Hematopoietic multipotent progenitor cell treated with erythropoietin and hydrocortisone succinate and interleukin-3 and kit ligand, for 17 days (in vitro differentiated cells): ENCODE results near the gene ATG2A.

Experiments used
- DNase-seq: peaks from one replicate; pipeline ENCODE4 v3.0.0-alpha.2; 2015; ENCODE audit warnings: low spot score

The ATG2A gene

DNA sequence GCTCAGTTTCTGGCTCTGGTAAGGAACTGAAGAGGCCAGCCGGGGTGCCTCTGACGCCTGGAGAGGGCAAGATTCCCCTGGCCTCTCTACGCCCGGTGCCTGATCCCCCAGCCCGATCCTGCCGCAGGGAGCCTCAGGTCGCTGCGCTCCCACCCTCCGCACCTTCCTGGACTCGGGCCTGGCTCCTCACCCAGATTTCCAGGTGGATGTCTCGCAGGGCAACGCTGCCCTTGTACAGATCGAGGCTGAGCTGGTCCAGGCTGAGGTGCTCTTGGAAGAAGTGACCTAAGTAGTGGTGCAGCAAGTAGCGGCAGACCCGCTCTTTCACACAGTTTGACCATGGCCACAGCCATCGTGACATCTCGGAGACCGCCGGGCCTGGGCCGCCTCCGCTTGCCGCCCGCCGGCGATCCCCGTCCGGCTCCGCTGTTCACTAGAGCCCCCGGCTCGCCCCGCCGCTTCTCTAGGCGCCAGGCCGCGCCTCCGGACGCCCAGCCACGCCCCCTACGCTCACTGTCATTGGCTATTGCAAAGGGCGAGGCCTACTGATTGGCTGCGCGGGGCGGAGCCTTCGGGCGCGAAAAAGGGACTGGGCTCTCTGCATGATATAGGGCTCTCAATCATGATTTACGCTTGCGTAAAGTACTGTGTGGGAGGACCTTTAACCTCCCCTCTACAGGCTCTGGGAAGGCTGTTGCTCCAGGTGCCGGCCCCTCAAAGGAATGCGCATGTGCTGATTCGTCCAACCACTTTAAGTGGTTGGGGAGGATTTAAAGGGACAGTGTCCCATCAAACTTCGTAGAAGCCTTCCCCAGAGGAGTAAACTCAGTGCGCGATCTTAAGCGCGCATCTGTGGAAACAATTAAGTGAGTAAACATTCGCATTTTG, at the start of gene ATG2A:
Gene ATG2A (minus strand): TSS at position 435 of the 888 bp plus-strand sequence. CDS start 74 bp downstream, at position 361.
- peak; percentile 99 for DNase-seq

DNA sequence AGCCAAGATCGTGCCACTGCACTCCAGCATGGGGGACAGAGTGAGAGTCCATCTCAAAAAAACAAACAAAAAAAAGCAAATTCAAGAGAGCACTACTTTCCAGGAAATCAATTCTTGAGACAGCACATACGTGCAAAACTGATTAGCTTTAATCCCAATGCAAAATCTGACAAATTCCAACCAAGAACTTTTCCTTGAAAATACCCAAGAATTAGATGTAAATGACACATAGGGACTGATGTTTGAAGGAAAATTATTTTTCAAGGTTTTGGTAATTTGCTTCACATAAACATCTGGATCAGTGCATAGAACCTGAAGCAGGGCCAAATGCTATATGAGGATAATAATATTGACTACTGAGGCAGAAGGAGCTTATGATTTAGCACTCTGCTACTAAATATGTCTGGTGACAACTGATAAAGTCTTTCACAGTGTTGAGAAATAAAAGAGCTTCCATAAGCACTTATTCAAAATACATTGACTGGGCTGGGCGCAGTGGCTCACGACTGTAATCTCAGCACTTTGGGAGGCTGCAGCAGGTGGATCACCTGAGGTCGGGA, 46.1 kb upstream of the ATG2A start:
- DNase-seq, result no peak

DNA sequence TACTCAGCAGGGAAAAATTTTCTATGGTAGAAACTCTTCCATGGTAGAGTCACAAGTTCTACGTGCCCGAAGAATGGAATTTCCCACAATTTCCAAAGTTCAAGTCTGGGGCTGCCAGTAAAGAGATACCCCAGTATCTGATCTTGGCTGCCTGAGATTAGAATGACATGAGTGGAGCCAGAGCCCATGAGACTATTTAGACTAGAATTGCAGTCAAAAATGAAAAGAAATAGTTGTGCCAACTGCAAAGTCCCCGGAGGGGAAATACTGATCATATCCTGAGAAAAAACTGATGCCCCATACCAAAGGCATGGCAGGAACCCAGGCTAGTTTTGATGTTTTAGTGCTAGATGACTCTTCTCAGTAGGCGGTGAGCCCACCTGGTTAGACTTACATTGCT, 43.7 kb upstream of the ATG2A start:
- DNase-seq, result no peak

GRCh38 chr11:64959498-64959897, 42.5 kb upstream of the ATG2A start:
- DNase-seq, result no peak

DNA sequence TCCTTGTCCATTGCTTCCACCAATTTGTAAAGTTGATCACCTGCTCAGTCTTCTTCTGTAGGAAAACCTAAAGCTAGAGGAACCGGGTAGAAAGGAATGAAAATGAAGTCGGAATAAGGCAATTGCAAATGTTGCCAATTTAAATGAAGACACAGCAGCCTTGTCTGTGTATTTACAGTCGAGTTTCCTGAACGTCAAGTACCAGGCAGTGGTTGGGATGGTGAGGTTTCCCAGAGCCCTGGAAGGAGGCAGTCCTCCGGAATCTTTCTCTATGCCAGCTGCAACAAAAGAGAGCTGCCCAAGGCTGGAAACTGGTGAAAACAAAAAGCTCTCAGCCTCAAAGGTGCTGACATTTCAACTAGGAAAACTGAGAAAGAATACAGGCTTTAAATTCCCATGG, 37.2 kb upstream of the ATG2A start:
- DNase-seq, result no peak

DNA sequence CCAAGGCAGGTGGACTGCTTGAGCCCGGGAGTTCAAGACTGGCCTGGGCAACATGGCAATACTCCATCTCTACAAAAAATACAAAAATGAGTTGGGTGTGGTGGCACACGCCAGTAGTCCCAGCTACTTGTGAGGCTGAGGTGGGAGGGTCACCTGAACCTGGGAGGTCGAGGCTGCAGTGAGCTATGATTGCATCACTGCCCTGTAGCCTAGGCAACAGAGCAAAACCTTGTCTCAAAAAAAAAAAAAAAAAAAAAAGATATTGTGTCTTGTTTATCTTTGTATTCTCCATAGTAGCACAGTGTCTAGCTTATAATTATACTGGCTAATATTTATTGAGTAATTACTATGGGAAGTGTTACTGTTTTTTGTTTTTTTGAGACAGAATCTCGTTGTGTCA, 34.5 kb upstream of the ATG2A start:
- DNase-seq, result no peak

DNA sequence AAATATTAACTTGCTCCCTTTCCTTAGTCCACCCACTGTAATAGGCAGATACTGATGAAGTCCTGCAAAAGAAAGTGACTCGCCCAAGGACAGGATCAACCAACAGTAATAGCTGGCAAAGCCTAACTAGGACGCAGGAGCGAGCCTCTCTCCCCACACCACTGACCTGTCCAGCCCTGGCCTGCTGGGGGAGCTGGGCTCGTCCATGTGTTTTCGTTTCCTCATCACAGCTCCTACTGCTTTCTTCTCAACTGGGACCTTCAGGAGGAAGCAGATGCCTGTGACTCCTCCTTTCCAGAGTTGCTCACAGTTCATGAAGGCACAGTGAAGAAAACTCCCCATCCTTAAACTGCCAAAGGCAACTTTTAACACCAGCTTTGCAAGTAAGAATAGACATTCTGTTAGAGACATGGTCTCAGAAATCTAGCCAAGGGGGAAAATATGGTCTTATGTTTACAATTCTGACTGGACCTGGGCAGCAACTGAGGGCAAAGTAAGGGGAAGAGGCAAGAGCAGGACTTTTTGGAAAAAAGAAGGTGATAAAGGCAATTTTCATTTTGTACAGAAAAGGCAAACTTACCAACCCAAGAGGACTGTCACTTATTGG, 30.3 kb upstream of the ATG2A start:
- DNase-seq, result no peak

DNA sequence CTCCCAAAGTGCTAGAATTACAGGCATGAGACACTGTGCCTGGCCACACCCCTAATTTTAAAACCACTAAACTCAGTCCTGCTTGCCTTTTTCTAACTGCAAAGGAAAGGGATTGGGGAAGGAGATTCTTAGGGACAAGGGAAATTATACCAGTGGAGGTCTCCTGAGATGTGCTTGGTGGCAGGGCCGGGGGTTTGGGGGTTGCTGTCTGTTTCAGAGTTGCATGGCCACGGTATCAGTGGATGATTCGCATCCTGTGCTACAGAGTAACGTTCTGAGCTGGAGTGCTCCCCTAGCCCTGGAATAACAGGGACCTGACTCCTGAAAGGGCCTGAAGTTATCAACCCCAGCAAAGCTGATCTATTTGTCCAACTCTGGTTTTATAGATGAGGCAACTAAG, 19.5 kb upstream of the ATG2A start:
- DNase-seq, result no peak

- DNase-seq, result no peak
Observed at GRCh38 chr11:64935359-64936081, 18.5 kb upstream of the ATG2A start, which contains the start of gene GPHA2. TSS of gene GPHA2 (minus strand) at chr11:64935893. CDS start at chr11:64935460, 433 bp downstream.

DNA sequence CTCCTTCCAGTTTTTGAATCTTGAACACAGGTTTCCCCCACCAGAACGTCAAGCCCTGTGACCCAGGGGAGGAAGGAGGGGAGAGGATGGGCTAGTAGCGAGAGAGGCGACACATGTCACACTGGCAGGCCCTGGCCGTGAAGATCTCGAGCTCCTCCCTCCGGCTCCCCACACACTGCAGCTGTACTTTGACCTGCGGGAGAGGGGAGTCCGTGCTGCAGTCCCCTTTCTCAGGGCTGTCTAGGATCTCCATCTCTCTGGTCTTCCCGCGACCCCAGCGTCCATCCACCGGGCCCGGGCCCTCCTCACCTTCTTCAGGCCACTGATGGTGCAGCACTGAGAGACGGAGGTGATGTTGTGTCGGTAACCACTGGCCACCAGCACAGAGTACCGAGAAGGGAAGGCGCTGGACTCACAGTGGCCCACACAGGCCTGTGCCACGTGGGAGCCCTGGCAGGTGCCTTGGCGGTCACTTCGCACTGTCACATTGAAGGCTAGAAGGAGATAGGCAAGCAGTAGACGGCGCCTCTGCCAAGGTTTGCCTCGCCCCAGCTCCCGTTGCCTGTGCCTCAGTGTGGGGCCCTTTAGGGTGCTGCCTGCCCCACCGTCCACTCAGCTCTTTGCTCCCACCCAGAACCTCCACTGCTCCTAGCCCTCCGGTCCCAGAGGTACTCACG, 17.8 kb upstream of the ATG2A start:
- no peak for DNase-seq

DNA sequence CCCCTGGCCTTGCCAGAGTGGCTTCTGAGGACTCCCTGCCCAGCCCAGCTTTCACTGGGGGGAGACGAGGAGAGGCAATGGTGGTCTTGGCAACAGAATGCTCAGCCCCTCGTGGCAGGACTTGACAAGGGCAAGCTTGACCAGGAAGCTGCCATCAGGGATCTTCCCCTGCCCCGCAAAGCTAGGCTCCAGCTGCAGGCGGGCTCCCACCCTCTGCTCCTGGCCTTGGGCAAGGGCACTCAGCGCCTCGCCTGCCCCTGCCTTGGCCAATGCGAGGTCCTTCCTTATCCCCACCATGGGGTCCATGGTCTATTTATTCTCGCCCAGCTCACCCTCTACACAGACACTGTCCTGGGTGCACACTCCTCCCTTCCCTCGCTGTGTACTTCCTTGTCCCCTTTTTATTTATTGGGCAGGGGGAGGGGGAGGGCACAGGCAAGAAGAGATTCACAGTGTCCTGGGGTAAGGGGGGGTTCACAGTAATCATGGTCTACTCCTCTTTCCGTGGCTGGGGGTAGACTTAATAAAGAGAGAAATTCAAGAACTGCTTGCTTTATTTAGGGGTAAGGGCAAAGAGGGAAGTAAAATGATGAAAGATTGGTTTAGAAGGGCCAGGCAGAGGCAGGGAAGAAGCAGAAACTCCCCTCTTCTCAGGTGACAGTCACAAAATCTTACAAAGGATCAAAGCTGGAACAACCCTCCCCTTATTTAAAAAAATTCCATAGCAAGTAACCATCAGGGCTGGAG, 17.1 kb upstream of the ATG2A start:
- DNase-seq, result no peak

GRCh38 chr11:64933213-64933934, 16.4 kb upstream of the ATG2A start:
- DNase-seq, result no peak

- DNase-seq, result no peak
Observed at GRCh38 chr11:64932324-64932723, 15.3 kb upstream of the ATG2A start.

- no peak for DNase-seq
Observed at GRCh38 chr11:64931290-64931689, 14.3 kb upstream of the ATG2A start.

DNA sequence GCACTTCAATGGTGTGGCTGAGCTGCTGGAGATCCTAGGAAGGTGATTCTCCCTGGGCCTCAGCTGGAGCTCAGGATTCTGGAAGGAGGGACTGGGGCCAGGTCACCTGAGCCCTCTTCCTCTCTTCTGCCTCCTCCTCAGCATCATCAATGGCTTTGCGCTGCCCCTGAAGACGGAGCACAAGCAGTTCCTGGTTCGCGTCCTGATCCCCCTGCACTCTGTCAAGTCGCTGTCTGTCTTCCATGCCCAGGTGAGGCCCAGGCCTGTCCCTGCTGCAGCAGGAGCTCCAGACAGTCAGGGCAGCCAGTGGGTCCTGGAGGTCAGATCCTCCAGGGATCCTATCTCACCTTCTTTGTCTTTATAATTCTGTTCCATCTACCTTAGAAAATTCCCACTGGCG, 13.3 kb upstream of the ATG2A start:
- no peak for DNase-seq

DNA sequence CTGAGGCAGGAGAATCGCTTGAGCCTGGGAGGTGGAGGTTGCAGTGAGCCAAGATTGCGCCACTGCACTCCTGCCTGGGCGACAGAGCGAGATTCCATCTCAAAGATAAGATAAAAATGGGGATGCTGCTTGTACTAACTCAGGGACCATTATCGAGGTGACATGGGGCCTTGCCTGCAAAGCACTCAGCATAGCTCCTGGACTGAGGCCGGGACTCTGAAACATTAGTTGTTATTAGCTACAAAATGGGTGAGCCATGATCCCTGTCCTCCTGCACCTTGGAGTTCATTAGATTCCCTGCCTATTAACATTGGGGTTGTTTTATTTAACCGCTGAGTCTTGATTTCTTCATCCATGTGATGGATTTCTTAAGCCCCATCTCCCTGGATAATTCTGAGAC, 12.6 kb upstream of the ATG2A start:
- no peak for DNase-seq

DNA sequence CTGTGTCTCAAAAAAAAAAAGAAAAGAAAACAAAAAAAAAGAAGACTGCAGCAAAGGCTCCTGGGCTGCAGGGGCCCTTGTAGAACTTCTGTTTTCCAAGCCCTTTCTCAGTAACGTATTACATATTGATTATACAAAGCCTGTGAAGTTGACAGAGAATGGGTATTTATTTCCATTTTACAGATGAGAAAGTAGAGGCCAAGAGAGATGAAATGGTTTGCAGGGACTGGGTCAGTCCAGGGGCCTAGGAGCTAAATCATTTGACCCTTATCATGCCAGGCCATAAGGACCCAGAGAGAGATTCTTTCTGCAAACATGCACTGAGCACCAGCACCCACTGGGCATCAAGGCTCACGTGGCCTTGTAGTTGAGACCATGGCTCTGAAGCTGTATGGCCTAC, 11.9 kb upstream of the ATG2A start:
- no peak for DNase-seq

GRCh38 chr11:64926689-64927088, 9.7 kb upstream of the ATG2A start:
- DNase-seq, result no peak

GRCh38 chr11:64925536-64926436, 8.8 kb upstream of the ATG2A start:
- DNase-seq, result peak; percentile 73

DNA sequence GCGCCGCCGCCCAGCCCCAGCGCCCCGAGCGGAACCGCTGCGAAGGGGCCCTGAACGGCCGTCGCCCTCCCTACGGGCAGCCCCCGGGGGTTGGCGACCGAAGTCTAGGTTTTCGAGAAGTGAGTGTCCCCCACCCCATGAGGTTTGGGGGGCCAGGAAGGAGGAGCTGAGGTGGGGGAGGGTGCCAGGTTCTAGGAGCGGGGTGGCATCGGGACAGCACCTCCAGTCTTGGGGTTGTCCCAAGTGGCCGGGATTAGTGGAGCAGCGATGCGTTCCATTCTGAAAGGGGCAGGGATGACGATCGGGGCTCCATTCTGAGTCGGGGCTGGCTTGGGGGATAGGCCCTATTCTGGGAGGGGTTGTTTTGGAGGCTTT, 7.9 kb upstream of the ATG2A start:
- no peak for DNase-seq
